ENCODE measurements around the gene RPLP1.
"Not testable (repeated sequence)": the region's sequence is repeated elsewhere in the genome, so short reads cannot be mapped to it uniquely, and the experiment has no call there.

The RPLP1 gene

DNA sequence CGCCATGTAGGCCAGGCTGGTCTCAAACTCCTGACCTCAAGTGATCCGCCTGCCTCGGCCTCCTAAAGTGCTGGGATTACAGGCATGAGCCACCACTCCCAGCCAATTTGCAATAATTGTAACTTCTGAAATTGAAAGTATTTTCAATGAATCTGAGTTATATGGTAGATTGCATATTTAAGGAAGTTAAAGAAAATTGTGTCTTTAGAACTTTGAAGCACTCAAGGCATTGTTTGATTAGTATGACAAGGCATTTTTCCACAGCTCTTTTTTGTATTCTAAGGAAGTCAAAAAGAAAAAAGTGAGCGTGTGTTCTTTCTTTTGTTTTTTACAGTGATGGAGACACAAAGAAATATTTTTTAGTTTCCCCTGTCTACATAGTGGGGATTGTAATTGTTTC lies 15.7 kb upstream of the RPLP1 start:
- no peak overlapping the region for H3K4me3 ChIP-seq (ENCODE audit: low read depth, low read length)
- no peak for DNase-seq (ENCODE audit: low read depth)
- TF ChIP-seq, protein P1, sequence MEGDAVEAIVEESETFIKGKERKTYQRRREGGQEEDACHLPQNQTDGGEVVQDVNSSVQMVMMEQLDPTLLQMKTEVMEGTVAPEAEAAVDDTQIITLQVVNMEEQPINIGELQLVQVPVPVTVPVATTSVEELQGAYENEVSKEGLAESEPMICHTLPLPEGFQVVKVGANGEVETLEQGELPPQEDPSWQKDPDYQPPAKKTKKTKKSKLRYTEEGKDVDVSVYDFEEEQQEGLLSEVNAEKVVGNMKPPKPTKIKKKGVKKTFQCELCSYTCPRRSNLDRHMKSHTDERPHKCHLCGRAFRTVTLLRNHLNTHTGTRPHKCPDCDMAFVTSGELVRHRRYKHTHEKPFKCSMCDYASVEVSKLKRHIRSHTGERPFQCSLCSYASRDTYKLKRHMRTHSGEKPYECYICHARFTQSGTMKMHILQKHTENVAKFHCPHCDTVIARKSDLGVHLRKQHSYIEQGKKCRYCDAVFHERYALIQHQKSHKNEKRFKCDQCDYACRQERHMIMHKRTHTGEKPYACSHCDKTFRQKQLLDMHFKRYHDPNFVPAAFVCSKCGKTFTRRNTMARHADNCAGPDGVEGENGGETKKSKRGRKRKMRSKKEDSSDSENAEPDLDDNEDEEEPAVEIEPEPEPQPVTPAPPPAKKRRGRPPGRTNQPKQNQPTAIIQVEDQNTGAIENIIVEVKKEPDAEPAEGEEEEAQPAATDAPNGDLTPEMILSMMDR (IDR thresholded peaks at IDR 0.05; ENCODE audit: low read depth, low read length) = no peak
- TF ChIP-seq MYC (IDR thresholded peaks at IDR 0.05; ENCODE audit: low read depth, low read length) (no peak), POLR2A (IDR thresholded peaks at IDR 0.05; ENCODE audit: extremely low read depth, insufficient read length) (no peak), MAX (IDR thresholded peaks at IDR 0.05; ENCODE audit: low read depth, low read length) (no peak)

DNA sequence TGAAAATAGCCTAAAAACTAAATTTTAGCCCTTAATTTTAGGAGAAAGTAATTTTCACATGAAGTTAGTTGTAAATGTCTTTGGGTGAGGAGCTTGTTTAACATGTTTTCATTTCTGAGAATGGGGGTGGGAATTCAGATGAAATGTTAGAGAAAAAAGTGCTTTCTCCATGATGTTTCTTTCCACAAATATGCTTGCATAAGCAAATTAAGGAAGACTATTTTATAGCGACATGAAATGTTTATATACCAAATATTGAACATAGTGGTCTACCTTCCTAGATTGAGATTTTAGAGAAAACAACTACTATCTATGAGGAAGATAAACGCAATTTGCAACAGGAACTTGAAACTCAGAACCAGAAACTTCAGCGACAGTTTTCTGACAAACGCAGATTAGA lies 13.0 kb upstream of the RPLP1 start:
- no peak for DNase-seq (ENCODE audit: low read depth)
- H3K4me3 ChIP-seq (ENCODE audit: low read depth, low read length) = no peak overlapping the region

GRCh38 chr15:69443032-69443611 lies 9.5 kb upstream of the RPLP1 start:
- H3K4me3 ChIP-seq (ENCODE audit: low read depth, low read length) = no peak overlapping the region
- DNase-seq (ENCODE audit: low read depth) = no peak
- TF ChIP-seq MYC (IDR thresholded peaks at IDR 0.05; ENCODE audit: low read depth, low read length) (no peak), MAX (IDR thresholded peaks at IDR 0.05; ENCODE audit: low read depth, low read length) (no peak), POLR2A (IDR thresholded peaks at IDR 0.05; ENCODE audit: extremely low read depth, insufficient read length) (no peak)
- TF ChIP-seq, protein P1 (IDR thresholded peaks at IDR 0.05; ENCODE audit: low read depth, low read length) = no peak

More for the DNA sequence above, 13.0 kb upstream of the RPLP1 start:
- TF ChIP-seq MAX (IDR thresholded peaks at IDR 0.05; ENCODE audit: low read depth, low read length) (no peak), POLR2A (IDR thresholded peaks at IDR 0.05; ENCODE audit: extremely low read depth, insufficient read length) (no peak), MYC (IDR thresholded peaks at IDR 0.05; ENCODE audit: low read depth, low read length) (no peak)
- TF ChIP-seq, protein P1 (IDR thresholded peaks at IDR 0.05; ENCODE audit: low read depth, low read length) = no peak

GRCh38 chr15:69444686-69445085 lies 7.9 kb upstream of the RPLP1 start:
- TF ChIP-seq, protein P1 (IDR thresholded peaks at IDR 0.05; ENCODE audit: low read depth, low read length) = no peak
- no peak for TF ChIP-seq POLR2A (IDR thresholded peaks at IDR 0.05; ENCODE audit: extremely low read depth, insufficient read length)
- TF ChIP-seq MAX (IDR thresholded peaks at IDR 0.05; ENCODE audit: low read depth, low read length) = no peak
- no peak for TF ChIP-seq MYC (IDR thresholded peaks at IDR 0.05; ENCODE audit: low read depth, low read length)
- DNase-seq (ENCODE audit: low read depth) = no peak
- H3K4me3 ChIP-seq (ENCODE audit: low read depth, low read length) = no peak overlapping the region

DNA sequence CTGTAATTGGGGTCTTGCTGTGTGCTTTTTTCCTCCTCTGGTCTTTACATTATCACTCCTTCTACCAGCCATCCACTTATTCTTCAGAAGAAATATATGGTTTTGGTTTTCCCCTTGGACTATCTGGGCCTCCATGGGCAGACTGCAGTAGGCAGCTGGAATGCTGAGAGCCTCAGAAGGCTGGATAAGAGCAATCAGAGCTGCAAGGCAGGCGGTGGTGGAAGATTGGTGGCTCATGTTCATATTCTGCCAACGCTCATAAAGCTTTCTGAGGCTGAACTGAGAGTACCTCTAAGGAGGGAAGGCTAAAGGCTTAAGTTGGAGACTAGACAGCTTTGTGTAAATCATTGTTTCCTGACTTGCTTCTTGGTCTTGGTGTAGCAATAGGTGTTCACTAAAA lies 5.7 kb upstream of the RPLP1 start:
- no peak overlapping the region for H3K4me3 ChIP-seq (ENCODE audit: low read depth, low read length)
- no peak for TF ChIP-seq POLR2A (IDR thresholded peaks at IDR 0.05; ENCODE audit: extremely low read depth, insufficient read length)
- TF ChIP-seq, protein P1 (IDR thresholded peaks at IDR 0.05; ENCODE audit: low read depth, low read length) = no peak
- no peak for TF ChIP-seq MYC (IDR thresholded peaks at IDR 0.05; ENCODE audit: low read depth, low read length)
- no peak for TF ChIP-seq MAX (IDR thresholded peaks at IDR 0.05; ENCODE audit: low read depth, low read length)
- DNase-seq (ENCODE audit: low read depth) = no peak

DNA sequence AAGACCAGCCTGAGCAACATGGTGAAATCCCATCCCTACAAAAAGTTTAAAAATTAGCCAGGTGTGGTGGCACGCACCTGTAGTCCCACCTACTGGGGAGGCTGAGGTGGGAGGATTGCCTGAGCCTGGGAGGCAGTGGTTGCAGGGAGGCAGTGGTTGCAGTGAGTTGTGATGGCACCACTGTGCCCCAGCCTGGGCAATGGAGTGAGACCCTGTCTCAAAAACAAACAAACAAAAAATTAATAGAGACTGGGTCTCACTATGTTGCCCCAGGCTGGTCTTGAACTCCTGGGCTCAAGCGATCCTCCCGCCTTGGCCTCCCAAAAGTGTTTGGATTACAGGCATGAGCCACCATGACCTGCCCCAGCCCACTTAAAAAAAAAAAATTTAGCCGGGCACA lies 2.4 kb upstream of the RPLP1 start:
- not testable (repeated sequence) for DNase-seq (ENCODE audit: low read depth); H3K4me3 ChIP-seq (ENCODE audit: low read depth, low read length)

Measured in NB4 (cell line).